ENCODE results near the gene HSPG2.
"Not testable (repeated sequence)": the region's sequence is repeated elsewhere in the genome, so short reads cannot be mapped to it uniquely, and the experiment has no call there.

The HSPG2 gene

DNA sequence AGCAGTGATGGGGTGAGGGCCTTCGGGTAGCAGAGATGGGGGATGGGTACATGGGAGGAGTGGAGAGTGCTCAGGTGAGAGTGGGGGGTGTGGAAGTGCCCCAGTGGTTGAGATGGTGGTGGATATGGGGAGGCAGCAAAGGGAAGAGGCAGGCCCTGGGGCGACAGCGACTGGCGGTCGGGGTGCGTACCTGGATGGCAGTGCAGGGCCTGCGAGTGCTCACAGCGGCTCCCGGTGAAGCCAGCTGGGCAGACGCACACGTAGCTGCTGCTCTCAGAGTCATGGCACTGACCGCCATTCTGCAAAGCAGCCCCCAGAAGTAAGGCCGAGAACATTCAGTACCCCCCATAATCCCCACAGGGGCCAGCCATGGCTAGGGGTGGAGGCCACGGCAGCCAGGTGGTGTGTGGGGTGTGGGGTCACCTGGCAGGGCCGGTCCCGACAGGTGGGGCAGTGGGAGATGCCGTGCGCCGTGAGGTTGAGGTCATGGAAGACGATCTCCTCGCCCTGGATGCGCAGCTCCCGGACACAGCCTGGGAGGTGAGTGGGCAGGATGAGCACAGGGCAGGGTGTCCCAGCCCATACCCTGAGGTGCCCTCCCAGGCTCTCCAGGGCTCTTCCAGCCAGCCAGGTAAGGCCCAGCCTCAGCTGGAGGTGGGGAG, 106.2 kb downstream of the HSPG2 start:
- no peaks in the 10 kb centered on the region for H3K36me3 ChIP-seq
- no peaks in the 10 kb centered on the region for H3K4me1 ChIP-seq
- TF ChIP-seq, protein P1, sequence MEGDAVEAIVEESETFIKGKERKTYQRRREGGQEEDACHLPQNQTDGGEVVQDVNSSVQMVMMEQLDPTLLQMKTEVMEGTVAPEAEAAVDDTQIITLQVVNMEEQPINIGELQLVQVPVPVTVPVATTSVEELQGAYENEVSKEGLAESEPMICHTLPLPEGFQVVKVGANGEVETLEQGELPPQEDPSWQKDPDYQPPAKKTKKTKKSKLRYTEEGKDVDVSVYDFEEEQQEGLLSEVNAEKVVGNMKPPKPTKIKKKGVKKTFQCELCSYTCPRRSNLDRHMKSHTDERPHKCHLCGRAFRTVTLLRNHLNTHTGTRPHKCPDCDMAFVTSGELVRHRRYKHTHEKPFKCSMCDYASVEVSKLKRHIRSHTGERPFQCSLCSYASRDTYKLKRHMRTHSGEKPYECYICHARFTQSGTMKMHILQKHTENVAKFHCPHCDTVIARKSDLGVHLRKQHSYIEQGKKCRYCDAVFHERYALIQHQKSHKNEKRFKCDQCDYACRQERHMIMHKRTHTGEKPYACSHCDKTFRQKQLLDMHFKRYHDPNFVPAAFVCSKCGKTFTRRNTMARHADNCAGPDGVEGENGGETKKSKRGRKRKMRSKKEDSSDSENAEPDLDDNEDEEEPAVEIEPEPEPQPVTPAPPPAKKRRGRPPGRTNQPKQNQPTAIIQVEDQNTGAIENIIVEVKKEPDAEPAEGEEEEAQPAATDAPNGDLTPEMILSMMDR (IDR thresholded peaks at IDR 0.05; ENCODE audit: low read depth, low read length), result no peak
- no peaks in the 10 kb centered on the region for H3K9me3 ChIP-seq
- no peak for DNase-seq
- no peaks in the 10 kb centered on the region for H3K27me3 ChIP-seq
- H3K4me3 ChIP-seq (ENCODE audit: low read depth, low read length), result no peak overlapping the region

DNA sequence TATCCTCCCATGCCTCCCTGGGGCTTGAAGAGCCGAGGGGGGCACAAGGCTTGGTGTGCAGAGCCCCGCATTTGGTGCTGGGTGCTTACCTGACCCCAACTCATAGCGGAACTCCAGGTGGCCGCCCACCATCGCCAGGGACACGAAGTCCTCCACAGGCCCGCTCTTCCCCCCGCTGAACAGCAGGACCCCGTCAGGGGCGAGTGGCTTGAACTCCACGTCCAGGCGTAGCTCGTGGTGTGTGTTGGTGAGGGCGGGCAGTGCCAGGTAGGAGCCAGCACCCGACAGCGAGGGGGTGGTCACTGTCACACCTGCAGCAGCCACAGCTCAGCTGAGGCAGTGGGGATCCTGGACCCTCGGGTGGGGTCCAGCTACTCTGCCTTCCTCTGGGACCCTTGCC, 107.8 kb downstream of the HSPG2 start:
- no peak overlapping the region for H3K4me3 ChIP-seq (ENCODE audit: low read depth, low read length)
- no peaks in the 10 kb centered on the region for H3K27me3 ChIP-seq
- no peaks in the 10 kb centered on the region for H3K9me3 ChIP-seq
- no peak for DNase-seq
- H3K36me3 ChIP-seq, result no peaks in the 10 kb centered on the region
- H3K4me1 ChIP-seq, result no peaks in the 10 kb centered on the region
- TF ChIP-seq, protein P1 (IDR thresholded peaks at IDR 0.05; ENCODE audit: low read depth, low read length), result no peak

DNA sequence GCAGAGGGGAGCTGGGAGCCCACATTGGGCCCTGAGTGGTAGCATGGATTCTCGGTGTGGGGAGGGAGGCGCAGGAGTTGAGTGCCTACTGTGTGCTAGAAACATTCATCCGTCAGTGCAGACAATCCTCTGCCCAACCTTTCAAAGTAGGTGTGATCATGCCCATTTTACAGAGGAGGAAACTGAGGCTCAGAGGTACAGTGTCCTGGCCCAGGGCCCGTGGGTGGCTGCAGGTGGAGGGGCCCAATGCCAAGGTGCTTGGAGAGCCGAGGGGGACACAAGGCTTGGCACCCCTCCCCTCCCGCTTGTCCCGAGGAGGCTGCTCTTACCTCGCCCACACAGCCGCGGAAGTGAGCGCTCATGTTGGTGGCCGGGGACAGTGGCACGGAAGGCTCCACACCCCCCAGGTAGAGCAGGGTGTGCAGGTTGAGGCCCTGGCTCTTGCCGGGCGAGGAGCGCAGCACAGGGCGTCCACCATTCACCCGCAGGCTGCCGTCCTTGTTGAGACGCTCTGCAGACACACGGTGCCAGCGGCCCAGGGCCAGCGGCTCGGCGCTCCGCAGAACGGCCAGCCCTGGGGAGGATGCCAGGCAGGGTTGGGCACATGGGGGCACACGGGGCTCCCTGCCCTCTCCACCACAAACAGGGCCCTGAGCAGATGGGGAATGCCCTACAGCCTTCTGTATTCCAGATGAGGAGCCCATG, 108.5 kb downstream of the HSPG2 start:
- H3K27me3 ChIP-seq, result no peaks in the 10 kb centered on the region

DNA sequence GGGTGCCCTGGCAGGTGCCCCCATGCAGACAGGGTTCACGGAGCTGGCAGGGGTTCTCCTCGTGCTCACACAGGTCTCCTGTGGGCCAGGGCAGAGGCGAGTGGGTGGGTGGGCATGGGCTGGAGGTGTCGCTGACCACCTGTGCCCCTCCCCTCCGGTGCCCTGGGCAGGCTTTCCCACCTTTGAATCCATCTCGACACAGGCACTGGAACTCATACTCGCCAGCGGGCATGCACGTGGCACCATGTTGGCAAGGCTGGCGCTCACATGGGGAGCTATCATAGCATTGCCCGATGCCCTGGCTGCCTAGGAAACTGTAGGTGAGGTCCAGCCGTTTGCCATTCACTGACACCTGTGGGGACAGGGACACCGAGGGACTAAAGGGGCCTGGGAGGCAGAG, 109.0 kb downstream of the HSPG2 start:
- Histone ChIP-seq H3K27me3 (no peaks in the 10 kb centered on the region), H3K36me3 (no peaks in the 10 kb centered on the region), H3K9me3 (no peaks in the 10 kb centered on the region), H3K4me1 (no peaks in the 10 kb centered on the region), H3K4me3 (ENCODE audit: low read depth, low read length) (no peak overlapping the region)
- TF ChIP-seq, protein P1 (IDR thresholded peaks at IDR 0.05; ENCODE audit: low read depth, low read length), result no peak
- DNase-seq, result no peak

More for the DNA sequence above, 108.5 kb downstream of the HSPG2 start:
- no peaks in the 10 kb centered on the region for H3K9me3 ChIP-seq
- H3K4me1 ChIP-seq, result no peaks in the 10 kb centered on the region
- TF ChIP-seq, protein P1 (IDR thresholded peaks at IDR 0.05; ENCODE audit: low read depth, low read length), result no peak
- no peak overlapping the region for H3K4me3 ChIP-seq (ENCODE audit: low read depth, low read length)
- no peaks in the 10 kb centered on the region for H3K36me3 ChIP-seq
- no peak for DNase-seq

DNA sequence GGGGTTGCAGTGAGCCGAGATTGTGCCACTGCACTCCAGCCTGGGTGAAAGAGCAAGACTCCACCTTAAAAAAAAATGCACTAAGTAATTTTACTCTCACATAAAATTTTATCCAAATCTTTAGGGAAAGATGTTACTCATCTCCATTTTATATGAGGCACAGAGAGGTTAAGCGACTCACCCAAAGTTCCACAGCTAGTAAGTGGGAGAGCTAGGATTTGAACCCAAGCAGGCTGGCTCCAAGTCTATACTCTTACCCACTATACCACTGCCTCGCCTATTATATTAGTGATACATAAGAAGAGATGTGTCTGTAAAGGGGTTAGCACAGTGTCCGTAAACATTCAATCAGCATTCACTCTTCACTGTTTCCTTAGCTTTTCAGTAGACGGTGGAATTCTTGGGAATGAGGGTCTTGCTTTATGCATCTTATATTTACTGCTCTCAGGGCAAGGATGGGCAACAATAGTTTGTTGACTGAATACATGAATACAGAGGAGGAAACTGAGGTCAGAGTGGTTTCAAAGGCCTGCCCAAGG, 109.9 kb downstream of the HSPG2 start:
- Histone ChIP-seq H3K4me3 (ENCODE audit: low read depth, low read length) (no peak overlapping the region), H3K36me3 (no peaks in the 10 kb centered on the region), H3K4me1 (no peaks in the 10 kb centered on the region), H3K27me3 (no peaks in the 10 kb centered on the region), H3K9me3 (no peaks in the 10 kb centered on the region)
- DNase-seq, result no peak
- TF ChIP-seq, protein P1 (IDR thresholded peaks at IDR 0.05; ENCODE audit: low read depth, low read length), result no peak

DNA sequence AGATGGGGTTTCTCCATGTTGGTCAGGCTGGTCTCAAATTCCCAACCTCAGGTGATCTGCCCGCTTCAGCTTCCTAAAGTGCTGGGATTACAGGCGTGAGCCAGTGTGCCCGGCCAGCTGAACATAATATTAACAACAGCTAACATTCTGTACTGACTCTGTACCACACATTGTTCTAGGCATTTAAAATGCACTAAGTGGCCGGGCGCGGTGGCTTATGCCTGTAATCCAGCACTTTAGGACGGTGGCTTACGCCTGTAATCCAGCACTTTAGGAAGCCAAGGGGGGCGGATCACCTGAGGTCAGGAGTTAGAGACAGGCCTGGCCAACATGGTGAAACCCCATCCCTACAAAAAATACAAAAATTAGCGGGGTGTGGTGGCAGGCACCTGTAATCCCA, 110.4 kb downstream of the HSPG2 start:
- not testable (repeated sequence) for H3K4me1 ChIP-seq; H3K4me3 ChIP-seq (ENCODE audit: low read depth, low read length); H3K27me3 ChIP-seq; H3K9me3 ChIP-seq; DNase-seq; H3K36me3 ChIP-seq
